GM20000 (cell line): Measurements from ENCODE around the gene RBM12.

Experiments
- DNase-seq: peaks from one replicate; pipeline ENCODE4 v3.0.0; 2012; ENCODE audit warnings: low spot score
- CTCF ChIP-seq: IDR thresholded peaks from 2 replicates; pipeline ENCODE4 v1.5.1; 2012; ENCODE audit warnings: mild to moderate bottlenecking, control low read depth; ENCODE audit errors: extremely low read depth, missing control alignments

The RBM12 gene

GRCh38 chr20:35660122-35660937 is 4.4 kb downstream of the RBM12 start:
- DNase-seq, result no peak
- no peak for TF ChIP-seq CTCF

GRCh38 chr20:35657271-35657670 is 7.4 kb downstream of the RBM12 start:
- DNase-seq, result no peak

GRCh38 chr20:35654415-35654814 is 10.3 kb downstream of the RBM12 start:
- DNase-seq, result no peak
- TF ChIP-seq CTCF, result no peak

More at GRCh38 chr20:35657271-35657670, 7.4 kb downstream of the RBM12 start:
- TF ChIP-seq CTCF, result no peak

GRCh38 chr20:35653893-35654292 is 10.8 kb downstream of the RBM12 start:
- DNase-seq, result no peak
- TF ChIP-seq CTCF, result no peak

GRCh38 chr20:35653430-35653734 is 11.3 kb downstream of the RBM12 start:
- no peak for TF ChIP-seq CTCF

GRCh38 chr20:35652641-35653429 is 11.9 kb downstream of the RBM12 start:
- DNase-seq, result no peak
- no peak for TF ChIP-seq CTCF

More at GRCh38 chr20:35653430-35653734, 11.3 kb downstream of the RBM12 start:
- no peak for DNase-seq

GRCh38 chr20:35651958-35652357 is 12.7 kb downstream of the RBM12 start:
- TF ChIP-seq CTCF, result no peak

More at GRCh38 chr20:35651958-35652357, 12.7 kb downstream of the RBM12 start:
- DNase-seq, result no peak
